COLO829 (cell line): ENCODE measurements around the gene STRA6.
A peak's percentile ranks its signal among the peaks of the same experiment; 100 is the strongest.

Source experiments
- DNase-seq: peaks from one replicate; pipeline ENCODE4 v3.0.0; 2012; ENCODE audit warnings: low spot score

Gene STRA6

DNA sequence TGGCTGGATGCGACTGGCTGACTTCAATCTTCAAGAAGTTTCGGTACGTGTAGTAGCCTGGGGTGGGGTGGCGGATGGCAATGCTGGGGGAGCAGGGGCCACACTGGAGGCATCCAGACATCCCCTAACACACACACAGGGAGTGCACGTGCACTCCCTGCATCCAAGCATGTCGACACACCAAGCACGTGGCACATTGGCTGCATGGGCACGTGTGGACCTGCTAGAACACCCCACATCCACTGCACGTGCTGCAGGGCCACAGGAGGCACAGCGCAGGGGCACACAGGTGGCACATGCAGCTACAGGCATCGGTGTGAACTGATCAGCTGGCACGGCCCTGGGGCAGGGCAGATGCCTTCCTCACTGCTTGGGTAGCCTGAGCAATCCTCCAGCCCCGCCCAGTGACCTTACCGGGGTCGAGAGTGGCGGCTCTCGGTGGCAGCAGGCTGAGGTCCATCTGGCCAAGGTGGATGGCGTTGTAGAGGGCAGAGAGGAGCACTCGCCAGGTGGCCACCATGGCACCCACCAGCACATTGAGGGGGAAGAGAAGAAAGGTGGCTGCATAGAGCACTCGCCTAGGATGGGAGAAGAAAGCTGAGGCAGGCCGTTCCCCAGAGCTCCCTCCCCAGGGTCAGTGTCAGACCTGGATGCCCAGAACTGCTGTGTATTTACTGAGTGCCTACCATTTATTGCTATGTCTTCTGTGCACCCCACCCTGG is 21.5 kb downstream of the STRA6 start:
- no peak for DNase-seq

DNA sequence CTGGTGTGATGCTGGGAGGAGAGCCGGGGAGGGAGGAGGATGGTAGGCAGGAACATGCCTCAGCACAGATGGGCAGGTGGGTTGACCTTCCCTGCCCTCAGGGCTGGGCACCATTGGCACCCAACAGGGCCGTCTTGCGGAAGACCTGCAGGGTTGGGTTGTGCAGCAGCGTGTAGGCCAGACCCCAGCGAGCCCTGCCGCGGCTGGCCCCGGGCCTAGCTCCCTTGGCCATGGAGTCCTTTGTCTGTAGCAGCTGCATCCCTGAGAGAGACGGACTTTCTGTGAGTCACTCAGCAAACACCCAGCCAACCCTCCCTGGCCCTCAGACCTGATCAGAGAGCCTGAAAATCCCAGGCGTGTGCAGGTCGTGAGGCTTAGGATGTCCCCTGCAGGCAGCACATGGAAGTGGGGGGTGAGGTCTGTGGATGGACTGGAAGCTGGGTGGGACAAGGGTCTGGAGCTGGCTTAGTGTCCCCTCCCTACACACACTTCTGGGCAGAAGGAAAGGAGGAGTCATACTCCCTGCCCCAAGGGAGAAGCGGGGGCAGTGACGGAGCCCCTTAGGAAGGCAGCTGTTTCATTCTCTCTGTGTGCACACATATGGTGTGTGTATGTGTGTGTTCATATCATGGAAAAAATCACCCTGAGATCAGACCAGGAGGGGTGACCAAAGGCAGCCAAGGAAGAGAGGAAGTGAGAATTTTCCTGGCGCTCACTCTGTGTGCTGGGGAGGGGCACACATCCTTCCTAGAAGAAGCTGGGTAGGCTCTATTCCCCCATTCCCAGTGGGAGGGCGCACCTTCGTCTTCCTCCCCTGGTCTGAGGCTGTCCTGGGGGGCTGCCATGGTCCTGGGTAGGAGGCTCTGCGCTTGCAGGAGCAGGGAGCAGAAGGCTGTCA is 22.4 kb downstream of the STRA6 start:
- no peak for DNase-seq

DNA sequence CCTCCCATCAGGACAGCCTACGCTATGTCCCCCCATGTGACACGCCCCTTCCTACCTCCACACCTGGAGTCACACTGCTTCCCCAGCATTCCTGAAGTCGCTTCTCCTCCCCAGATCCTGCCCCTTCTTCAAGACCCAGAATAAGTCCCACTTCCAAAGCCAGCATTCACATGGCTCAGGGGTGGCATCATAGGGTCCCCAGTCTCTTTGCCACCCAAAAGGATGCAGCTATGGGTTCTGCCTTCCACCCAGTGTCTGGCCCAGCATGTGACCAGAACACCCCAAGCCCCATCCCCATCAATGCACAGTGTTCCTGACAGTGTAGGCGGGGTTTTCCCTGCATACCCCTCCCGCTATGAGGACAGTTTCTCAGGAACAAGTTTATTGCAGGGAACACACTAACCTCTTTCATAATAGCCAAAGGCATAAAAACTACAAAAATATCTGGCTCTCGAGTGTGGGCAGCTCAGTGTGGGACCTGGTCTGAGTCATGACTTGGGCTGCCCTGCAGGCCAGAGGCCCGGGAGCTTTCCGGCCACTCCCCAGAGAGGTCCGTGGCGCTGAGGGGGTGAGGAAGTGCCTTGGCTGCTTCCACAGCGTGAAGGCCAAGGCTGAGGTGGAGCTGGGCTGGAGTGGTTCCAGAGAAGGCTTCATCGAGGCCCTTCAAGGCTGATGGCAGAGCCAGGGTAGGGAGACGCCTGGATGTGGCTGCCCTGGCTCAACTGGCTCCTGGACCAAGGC is 23.3 kb downstream of the STRA6 start:
- DNase-seq: peak; percentile 83

DNA sequence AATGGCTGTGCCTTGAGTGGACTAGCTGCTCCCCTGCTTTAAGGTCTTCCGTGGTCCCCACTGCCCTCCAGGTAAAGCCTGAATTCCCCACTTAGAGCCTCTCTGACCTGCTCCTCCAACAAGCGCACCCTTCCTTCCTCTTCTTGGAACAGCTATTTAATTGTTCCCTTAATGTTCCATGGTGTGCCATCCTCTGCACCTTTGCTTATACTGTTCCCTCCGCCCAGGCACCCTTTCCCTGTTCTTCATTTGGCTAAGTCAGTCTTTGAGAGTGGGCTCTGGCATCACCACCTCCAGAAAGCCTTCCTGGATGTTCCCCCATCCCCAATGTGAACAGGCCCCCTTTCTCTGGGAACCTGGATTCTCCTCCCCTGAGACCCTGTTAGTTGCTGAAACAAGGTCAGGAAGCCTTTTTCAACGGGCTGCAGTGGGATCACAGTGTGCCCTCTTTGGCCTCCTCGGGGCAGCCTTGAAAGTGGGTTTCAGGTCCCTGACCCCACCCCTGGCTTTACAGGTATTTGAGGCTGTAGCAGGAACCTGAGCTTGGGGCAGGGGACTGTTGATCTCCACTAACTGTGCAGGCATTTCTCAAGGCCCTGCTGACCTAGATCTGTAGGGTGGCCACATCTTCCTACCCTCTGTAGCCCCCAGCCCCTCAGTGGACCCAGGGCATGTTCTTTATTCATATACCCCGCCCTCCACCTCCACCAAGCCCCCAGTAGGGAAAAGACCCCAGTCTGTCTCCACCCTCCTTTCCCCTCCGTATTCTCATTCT is 24.1 kb downstream of the STRA6 start:
- DNase-seq: no peak

DNA sequence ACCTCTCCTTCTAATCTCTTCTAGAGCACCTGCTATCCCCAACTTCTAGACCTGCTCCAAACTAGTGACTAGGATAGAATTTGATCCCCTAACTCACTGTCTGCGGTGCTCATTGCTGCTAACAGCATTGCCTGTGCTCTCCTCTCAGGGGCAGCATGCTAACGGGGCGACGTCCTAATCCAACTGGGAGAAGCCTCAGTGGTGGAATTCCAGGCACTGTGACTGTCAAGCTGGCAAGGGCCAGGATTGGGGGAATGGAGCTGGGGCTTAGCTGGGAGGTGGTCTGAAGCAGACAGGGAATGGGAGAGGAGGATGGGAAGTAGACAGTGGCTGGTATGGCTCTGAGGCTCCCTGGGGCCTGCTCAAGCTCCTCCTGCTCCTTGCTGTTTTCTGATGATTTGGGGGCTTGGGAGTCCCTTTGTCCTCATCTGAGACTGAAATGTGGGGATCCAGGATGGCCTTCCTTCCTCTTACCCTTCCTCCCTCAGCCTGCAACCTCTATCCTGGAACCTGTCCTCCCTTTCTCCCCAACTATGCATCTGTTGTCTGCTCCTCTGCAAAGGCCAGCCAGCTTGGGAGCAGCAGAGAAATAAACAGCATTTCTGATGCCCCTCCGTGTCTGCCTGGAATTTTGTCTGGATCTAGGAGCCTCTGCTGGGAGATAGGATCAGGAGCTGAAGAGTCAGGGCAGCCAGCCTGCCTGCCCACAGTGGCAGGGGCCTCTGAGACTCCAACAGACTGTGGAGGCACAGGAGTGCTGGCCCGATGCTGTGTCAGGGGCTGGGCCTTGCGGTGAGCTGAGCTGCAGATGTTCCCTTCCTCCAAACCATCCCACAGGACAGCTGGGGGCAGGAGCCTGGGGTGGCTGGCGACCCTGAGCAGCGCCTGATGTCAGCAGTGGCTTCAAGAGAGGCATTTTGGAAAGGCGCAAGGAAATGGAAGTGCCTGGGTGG is 26.0 kb downstream of the STRA6 start:
- no peak for DNase-seq

DNA sequence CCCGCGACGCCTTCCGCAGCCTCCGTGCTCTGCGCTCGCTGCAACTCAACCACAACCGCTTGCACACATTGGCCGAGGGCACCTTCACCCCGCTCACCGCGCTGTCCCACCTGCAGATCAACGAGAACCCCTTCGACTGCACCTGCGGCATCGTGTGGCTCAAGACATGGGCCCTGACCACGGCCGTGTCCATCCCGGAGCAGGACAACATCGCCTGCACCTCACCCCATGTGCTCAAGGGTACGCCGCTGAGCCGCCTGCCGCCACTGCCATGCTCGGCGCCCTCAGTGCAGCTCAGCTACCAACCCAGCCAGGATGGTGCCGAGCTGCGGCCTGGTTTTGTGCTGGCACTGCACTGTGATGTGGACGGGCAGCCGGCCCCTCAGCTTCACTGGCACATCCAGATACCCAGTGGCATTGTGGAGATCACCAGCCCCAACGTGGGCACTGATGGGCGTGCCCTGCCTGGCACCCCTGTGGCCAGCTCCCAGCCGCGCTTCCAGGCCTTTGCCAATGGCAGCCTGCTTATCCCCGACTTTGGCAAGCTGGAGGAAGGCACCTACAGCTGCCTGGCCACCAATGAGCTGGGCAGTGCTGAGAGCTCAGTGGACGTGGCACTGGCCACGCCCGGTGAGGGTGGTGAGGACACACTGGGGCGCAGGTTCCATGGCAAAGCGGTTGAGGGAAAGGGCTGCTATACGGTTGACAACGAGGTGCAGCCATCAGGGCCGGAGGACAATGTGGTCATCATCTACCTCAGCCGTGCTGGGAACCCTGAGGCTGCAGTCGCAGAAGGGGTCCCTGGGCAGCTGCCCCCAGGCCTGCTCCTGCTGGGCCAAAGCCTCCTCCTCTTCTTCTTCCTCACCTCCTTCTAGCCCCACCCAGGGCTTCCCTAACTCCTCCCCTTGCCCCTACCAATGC is 27.1 kb downstream of the STRA6 start:
- no peak for DNase-seq

DNA sequence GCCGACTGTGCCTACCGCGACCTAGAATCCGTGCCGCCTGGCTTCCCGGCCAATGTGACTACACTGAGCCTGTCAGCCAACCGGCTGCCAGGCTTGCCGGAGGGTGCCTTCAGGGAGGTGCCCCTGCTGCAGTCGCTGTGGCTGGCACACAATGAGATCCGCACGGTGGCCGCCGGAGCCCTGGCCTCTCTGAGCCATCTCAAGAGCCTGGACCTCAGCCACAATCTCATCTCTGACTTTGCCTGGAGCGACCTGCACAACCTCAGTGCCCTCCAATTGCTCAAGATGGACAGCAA is 27.7 kb downstream of the STRA6 start:
- DNase-seq: no peak

DNA sequence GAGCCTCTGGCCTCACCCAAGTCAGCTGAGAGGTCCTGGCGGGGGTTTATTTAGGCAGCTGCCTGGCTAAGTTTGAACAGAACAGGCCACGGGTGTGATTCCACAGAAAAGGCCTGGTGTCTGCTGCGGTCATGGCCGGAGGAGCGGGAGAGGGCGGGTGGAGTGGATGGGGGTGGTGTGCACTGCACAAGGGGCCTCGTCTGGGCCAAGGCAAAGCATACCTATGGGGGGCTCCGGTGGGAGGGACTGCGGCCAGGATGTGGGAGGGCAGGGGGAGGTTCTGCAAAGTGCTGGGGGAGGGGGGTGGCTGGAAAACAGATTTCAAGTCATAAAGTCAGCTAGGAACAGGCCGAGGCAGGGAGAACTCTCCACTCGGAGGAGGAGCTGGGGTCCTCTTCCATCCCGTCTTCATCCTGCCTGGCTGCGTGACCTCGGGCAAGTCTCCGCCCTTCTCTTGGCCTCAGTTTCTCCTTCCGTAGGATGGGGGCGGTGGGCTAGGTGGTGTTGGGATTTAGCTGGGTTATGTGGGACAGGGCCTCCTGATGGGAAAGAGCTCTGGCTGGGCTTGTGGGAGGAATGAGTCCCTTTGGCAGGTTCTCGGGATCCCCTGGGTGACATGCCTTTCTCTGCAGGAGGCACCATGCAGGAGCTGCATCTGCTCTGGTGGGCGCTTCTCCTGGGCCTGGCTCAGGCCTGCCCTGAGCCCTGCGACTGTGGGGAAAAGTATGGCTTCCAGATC is 28.2 kb downstream of the STRA6 start:
- DNase-seq: no peak

DNA sequence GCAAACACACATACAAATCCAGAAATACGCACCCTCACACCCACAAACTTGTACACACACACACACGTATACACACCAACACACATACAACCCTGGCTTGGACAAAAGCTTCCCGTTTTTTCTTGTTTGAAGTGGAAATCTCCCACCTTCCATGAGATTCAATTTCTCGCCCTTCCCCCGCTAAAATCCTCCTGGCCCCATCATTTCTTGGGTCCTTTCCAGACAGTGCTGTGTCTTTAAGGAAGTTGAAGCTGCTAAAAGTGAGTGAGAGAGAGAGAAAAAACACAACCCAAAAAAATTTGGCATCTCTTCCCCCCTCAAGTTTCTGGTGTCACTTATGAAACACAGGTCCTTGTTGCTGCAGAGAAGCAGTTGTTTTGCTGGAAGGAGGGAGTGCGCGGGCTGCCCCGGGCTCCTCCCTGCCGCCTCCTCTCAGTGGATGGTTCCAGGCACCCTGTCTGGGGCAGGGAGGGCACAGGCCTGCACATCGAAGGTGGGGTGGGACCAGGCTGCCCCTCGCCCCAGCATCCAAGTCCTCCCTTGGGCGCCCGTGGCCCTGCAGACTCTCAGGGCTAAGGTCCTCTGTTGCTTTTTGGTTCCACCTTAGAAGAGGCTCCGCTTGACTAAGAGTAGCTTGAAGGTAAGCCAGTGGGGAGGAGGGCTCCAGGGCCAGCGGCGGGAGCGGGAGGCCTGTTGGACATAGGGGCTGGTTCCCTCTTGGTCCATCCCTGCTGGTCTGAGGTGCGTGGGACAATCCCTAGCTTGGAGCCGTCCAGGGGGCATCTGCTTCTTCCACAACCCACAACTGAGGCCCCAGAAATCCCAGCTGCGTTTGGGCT is 29.0 kb downstream of the STRA6 start, which contains the start of gene ISLR:
Gene ISLR, plus strand, starts transcription at position 331 of the 839 bp plus-strand sequence. CDS start 1,149 bp downstream, outside the sequence.
- no peak for DNase-seq

DNA sequence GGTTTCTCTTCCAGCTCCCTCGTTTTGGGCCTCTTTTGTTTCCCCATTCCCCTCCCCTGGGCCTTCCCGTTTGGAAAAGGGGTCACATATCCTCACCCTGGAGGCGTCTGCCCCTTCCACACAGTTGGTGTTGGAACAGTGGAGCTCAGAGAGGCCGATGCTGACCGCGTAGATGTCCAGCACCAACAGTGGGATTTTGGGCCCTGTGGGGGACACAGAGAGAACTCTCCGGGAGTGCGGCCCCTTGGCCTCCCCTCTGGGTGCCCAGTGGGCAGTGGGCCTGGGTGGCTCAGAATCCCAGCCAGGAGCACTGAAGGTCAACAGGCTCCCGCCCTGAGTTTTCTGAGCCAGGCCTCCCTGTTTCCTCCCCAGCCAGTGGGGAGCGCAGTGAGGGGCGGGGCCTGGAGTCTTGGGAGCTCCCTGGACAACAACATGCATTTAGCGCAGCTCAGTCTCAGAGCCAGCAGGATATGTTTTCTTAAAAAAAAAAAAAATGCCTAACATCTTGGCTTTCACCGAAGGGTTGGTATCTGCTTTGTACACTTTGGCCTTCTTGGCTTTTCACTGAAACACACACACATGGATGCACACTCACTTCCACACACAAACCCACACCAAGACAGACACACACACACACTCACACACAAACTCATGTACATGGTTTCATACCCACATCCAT is 29.7 kb downstream of the STRA6 start:
- no peak for DNase-seq

DNA sequence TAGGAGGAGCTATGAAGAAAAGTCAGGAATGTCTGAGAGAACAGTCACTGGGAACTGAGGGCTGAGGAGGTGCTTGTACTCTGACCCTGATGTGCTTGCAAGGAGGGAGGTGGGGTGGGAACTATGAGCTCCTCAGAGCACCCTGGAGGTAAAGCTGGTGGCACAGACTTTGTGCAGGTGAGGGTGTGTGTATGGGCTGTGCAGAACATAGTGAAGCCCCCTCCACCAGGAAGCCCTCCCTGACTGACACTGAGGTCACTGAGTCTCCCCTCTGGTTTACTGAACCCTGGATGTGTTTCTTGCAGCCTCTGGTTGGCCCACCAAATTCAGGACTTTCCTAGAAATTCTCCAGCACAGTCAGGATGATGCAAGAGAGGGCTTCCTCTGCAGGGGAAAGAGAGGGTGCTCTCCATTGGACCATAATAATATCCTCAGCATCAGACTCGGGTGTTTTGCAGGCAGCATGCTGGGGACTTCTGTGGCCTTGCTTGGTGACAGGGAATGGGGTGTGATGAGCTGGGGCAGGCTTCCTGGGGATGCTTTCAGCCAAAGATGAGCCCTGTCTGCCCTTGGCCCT is 30.5 kb downstream of the STRA6 start:
- no peak for DNase-seq

DNA sequence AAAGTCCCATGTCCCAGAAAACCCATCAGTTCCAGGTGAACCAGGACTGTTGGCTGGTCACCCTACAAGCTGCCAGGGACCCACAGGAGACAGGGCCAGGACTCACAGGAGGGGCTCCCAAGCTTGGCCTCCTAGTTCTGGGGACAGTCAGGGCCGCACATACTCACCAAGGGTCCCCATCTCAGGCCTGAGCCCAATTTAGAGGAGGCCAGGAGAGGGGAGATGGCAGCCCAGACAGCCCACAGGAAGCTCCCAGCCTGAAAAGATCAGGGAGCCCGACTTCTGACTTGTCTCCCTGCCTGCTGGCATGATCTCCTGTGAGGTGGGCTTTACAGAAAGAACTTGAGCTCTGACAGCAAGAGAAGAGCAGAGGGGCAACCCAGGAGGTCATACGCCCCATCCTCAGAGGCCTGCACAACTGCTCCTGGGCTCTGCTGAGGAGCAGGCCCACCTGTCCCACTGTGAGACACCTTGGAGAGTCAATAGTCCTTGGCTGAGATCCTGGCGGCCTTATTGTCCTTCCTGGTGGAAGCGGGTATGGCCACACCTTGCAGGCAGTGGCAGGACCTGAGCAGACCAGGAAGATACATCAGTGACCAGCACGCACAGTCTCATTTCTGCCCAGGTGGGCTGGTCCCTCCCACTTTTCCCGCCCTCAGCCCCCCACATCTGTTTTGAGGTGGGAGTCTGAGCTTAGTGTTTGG is 31.6 kb downstream of the STRA6 start:
- no peak for DNase-seq

DNA sequence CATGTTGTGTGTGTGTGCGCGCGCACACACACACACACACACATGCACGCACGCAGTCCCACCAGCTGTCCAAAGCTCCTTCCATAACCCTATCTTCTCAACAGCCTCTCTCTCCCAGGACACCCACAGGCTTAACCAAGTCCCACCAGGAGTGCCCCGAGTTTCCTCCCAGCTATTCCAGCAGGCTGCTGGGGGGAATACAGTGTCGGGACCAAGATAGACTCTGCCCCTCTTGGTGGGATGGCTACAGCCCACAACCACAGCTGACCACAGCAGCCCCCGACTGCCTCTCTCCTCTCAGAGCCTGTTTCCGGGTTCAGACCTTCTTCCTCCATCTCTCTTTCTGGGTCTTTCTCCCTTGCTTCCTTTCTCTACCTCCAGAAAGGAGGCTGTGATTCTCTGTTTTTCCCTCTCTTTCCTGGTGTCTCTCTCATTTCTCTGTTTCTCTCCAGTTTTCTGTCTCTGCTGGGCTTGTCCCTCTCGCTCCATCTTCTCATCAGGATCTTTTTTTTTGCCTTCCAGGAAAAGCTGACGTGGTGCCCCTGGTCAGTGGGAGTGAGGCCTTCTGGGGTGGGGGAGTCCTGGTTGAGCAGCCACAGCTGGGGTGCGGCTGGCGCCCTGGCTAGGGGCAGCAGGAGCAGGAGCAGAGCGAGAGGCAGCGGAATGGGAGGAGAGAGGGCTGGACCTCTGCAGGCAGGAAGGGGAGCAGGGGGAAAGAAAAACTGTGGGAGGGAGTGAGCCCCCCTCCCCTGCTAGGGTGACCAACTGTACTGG is 32.3 kb downstream of the STRA6 start:
- DNase-seq: no peak

DNA sequence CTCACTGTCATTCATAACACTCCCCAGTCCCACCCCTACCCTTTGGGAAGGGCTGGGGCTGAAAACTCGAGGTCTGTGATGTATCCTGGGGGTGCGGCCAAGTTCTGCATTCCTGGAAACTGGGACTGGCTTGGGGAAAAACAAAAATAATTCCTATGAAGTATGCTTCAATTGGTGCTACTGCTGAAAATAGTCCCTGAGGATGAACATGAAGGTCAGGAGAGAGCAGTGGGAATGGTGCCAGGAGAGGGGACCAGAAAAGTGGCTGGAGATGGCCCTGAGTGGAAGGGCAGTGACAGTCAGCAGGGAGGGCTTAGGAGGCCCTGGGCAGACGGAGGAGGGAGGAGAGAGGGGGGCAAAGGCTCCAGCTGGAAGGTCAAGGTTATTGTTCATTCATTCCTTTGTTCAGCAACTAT is 33.9 kb downstream of the STRA6 start:
- DNase-seq: no peak

DNA sequence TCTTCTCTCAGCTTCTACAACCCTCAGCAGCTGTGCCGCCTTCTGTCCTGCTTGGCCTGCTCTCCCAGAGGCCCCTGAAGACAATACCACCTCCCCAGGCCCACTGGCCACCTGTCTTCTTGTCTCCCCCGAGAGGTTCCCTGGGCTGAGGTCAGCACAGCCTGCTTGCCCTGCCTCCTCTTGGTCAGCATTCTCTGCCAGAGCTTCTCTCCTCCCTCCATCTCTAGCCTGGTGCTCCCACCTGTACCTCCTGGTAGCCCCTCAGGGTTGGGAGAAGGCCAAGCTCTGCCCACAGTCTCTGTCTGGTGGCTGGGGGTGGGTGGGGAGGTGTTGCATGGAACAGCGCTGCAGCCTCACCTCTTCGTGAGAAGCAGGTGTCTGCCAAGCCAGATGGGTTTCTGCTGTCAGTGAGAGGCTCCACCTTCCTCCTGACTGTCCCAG is 34.7 kb downstream of the STRA6 start:
- no peak for DNase-seq

DNA sequence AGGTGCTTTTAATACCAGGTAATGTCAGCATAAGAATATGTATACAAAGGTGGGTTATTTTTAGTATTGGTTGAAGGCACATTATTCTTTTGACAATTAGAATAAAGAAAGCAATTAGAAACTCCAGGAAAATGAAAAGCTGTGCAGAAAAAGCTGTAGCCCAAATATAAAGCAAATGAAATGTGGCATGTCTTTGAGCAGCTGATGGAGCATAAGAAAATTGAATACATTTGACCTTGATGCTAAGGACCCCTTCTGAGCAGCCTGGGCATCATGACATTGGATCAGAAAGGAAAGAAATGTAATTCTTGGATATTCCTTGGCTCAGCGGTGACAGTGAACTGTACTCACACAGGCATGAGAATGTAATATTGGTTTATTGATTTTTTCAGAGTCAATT is 37.1 kb downstream of the STRA6 start:
- no peak for DNase-seq
